Activated naive CD8-positive, alpha-beta T cell treated with anti-CD3 and anti-CD28 coated beads for 36 hours (primary cell): Measurements from ENCODE around the gene PVR. TPM values are rescaled to one million over a fixed set of nuclear protein-coding genes. Genes with fewer than 3 reads are reported as not detected.
"Not testable (repeated sequence)": the region's sequence is repeated elsewhere in the genome, so short reads cannot be mapped to it uniquely, and the experiment has no call there.

Experiments
- DNase-seq: peaks from one replicate; pipeline ENCODE4 v3.0.0; 2021
- H3K27ac Mint-ChIP-seq: one replicate; pipeline ENCODE4 v1.8.0; 2022; ENCODE audit warnings: mild to moderate bottlenecking, moderate library complexity, mixed read lengths
- H3K27me3 Mint-ChIP-seq: one replicate; pipeline ENCODE4 v1.8.0; 2022; ENCODE audit warnings: mild to moderate bottlenecking, mixed read lengths
- H3K36me3 Mint-ChIP-seq: one replicate; pipeline ENCODE4 v1.8.0; 2021; ENCODE audit warnings: mild to moderate bottlenecking, mixed read lengths
- H3K4me1 Mint-ChIP-seq: one replicate; pipeline ENCODE4 v1.8.0; 2021; ENCODE audit warnings: mixed read lengths
- H3K4me3 Mint-ChIP-seq: one replicate; pipeline ENCODE4 v1.8.0; 2022; ENCODE audit warnings: mild to moderate bottlenecking, moderate library complexity, mixed read lengths
- H3K9me3 Mint-ChIP-seq: one replicate; pipeline ENCODE4 v1.8.0; 2022; ENCODE audit warnings: mixed read lengths
- total RNA-seq, 2 experiments: library from RNA; stranded (reverse); gene quantifications; one replicate each; pipeline ENCODE4 v1.2.3, GENCODE V29; 2021

The PVR gene
- total RNA-seq, 2 experiments from 2014 or later: 14.5 TPM

DNA sequence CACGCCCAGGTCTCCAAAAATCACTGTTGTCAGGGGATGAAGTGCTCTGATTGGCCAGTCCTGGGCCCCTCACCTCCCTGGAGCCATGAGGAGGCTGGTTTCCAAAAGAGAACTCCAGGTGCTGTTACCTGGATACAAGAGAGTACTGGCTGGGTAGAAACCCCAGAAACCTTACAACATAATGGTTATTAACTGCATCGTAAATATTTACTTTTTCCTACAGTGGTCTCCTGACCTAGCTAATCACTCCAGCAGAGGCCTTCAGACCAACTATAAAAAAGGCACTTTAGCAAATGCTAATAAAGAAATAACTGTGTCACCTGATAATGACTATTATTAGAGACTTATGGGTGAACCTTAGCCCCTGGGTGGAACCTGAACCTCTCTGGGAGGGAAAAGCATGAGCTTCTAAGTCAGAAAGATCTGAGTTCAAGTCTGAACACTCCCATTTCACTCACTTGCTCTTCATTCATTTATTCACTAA lies 31.9 kb upstream of the PVR start:
- no peak overlapping the region for H3K4me3 Mint-ChIP-seq
- peaks cover 1% of the 10 kb centered on the region for H3K9me3 Mint-ChIP-seq
- no peak for DNase-seq
- no peaks in the 10 kb centered on the region for H3K27me3 Mint-ChIP-seq
- H3K27ac Mint-ChIP-seq: no peak overlapping the region
- H3K4me1 Mint-ChIP-seq: peaks cover 15% of the 10 kb centered on the region
- H3K36me3 Mint-ChIP-seq: no peaks in the 10 kb centered on the region

GRCh38 chr19:44613295-44614178 lies 30.2 kb upstream of the PVR start, which contains the start of gene IGSF23:
TSS of gene IGSF23 (plus strand) at chr19:44613563. CDS start at chr19:44613646, 83 bp downstream.
- Mint-ChIP-seq H3K4me3 (no peak within 1 kb of the TSS), H3K9me3 (no peaks in the 10 kb centered on the region), H3K27me3 (no peaks in the 10 kb centered on the region), H3K27ac (no peak within 1 kb of the TSS), H3K4me1 (peaks cover 2% of the 10 kb centered on the region), H3K36me3 (no peaks in the 10 kb centered on the region)
- DNase-seq: no peak

- no peaks in the 10 kb centered on the region for H3K9me3 Mint-ChIP-seq
- H3K27ac Mint-ChIP-seq: no peak overlapping the region
- H3K27me3 Mint-ChIP-seq: no peaks in the 10 kb centered on the region
- no peak for DNase-seq
- H3K36me3 Mint-ChIP-seq: no peaks in the 10 kb centered on the region
- H3K4me3 Mint-ChIP-seq: no peak overlapping the region
- H3K4me1 Mint-ChIP-seq: no peaks in the 10 kb centered on the region
Observed at GRCh38 chr19:44614313-44614712, 29.4 kb upstream of the PVR start.

- Mint-ChIP-seq H3K4me3 (no peak overlapping the region), H3K4me1 (no peaks in the 10 kb centered on the region), H3K27me3 (no peaks in the 10 kb centered on the region), H3K9me3 (no peaks in the 10 kb centered on the region), H3K36me3 (no peaks in the 10 kb centered on the region), H3K27ac (no peak overlapping the region)
- no peak for DNase-seq
Observed at GRCh38 chr19:44615863-44616247, 27.9 kb upstream of the PVR start.

DNA sequence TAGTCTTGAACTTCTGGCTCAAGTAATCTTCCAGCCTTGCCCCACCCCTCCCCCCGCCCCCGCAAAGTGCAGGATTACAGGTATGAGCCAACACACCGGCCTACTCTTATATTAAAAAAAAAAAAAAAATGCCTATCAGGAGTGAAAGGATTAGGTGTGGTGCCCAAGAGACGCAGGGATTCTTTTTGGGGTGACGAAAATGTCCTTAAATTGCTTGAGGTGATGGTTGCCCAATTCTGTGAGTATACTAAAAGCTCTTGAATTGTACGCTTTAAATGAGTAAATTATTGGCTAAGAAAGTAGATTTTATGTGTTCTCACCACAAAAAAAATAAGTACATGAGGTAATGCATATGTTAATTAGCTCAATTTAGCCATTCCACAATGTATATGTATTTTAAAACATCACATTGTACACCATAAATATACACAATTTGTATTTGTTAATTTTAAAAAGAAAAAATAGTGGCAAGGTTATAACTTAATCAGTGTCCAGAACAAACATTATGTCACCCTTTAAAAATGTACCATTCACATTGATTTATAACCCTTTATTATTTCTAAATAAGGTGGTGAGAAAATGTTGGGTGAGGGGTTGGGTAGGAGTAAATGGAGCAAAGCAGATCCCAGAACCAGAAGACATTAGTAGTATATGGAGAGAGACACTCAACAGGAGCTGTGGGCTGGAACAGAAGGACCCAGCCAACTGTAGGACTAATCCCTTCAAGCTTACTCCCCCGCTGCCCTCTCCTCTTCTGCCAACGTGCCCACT lies 26.4 kb upstream of the PVR start:
- Mint-ChIP-seq H3K4me3 (no peak overlapping the region), H3K27ac (no peak overlapping the region), H3K36me3 (no peaks in the 10 kb centered on the region), H3K9me3 (no peaks in the 10 kb centered on the region), H3K27me3 (no peaks in the 10 kb centered on the region), H3K4me1 (no peaks in the 10 kb centered on the region)
- no peak for DNase-seq

- Mint-ChIP-seq H3K4me1 (no peaks in the 10 kb centered on the region), H3K27ac (no peak overlapping the region), H3K36me3 (no peaks in the 10 kb centered on the region), H3K27me3 (no peaks in the 10 kb centered on the region), H3K4me3 (no peak overlapping the region), H3K9me3 (no peaks in the 10 kb centered on the region)
- DNase-seq: no peak
Observed at GRCh38 chr19:44618640-44619357, 24.9 kb upstream of the PVR start.

- no peaks in the 10 kb centered on the region for H3K4me1 Mint-ChIP-seq
- no peaks in the 10 kb centered on the region for H3K27me3 Mint-ChIP-seq
- no peaks in the 10 kb centered on the region for H3K9me3 Mint-ChIP-seq
- DNase-seq: no peak
- no peak overlapping the region for H3K27ac Mint-ChIP-seq
- H3K36me3 Mint-ChIP-seq: no peaks in the 10 kb centered on the region
- no peak overlapping the region for H3K4me3 Mint-ChIP-seq
Observed at GRCh38 chr19:44620667-44621066, 23.0 kb upstream of the PVR start.

- DNase-seq: no peak
- Mint-ChIP-seq H3K36me3 (no peaks in the 10 kb centered on the region), H3K4me1 (no peaks in the 10 kb centered on the region), H3K27ac (no peak overlapping the region), H3K4me3 (no peak overlapping the region), H3K9me3 (no peaks in the 10 kb centered on the region), H3K27me3 (peaks cover 4% of the 10 kb centered on the region)
Observed at GRCh38 chr19:44621367-44621766, 22.3 kb upstream of the PVR start.

DNA sequence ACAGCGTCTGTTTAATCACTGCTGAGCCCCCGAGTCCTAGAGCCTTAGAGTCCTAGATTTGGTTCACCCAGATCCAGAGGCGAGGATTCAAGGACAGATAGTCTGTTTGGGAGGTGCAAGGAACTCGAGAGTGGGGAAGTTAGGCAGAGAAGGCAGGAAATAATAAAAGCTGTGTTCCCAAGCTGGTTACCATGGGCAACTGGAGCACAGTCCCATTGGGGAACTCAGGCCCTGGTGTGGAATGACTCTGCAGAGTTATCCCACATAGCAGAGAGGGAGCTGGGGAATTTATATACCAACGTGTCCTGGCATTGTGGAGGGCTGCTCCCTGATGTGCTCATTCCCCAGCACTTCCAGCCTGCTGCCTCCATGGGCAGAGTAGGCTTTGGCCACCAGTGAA lies 20.6 kb upstream of the PVR start:
- DNase-seq: no peak
- Mint-ChIP-seq H3K27me3 (peaks cover 4% of the 10 kb centered on the region), H3K4me3 (no peak overlapping the region), H3K36me3 (no peaks in the 10 kb centered on the region), H3K9me3 (no peaks in the 10 kb centered on the region), H3K4me1 (no peaks in the 10 kb centered on the region), H3K27ac (no peak overlapping the region)

DNA sequence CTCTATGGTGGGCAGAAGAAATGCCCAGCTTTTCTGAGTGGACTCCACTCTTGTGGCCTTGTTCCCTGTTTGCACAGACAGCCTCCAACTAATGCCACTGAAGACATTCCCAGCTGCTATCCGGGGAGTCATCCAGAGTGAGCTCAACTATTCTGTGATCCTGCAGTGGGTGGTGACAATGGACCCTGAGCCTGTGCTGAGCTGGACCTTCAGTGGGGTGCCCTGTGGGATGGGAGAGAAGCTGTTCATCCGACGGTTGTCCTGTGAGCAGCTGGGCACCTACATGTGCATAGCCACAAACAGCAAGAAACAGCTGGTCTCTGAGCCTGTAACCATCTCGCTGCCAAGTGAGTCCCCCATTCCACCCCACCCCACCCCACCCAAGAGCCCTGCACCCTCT lies 20.1 kb upstream of the PVR start:
- DNase-seq: no peak
- Mint-ChIP-seq H3K9me3 (no peaks in the 10 kb centered on the region), H3K4me3 (no peak overlapping the region), H3K36me3 (no peaks in the 10 kb centered on the region), H3K27me3 (peaks cover 4% of the 10 kb centered on the region), H3K4me1 (no peaks in the 10 kb centered on the region), H3K27ac (no peak overlapping the region)

DNA sequence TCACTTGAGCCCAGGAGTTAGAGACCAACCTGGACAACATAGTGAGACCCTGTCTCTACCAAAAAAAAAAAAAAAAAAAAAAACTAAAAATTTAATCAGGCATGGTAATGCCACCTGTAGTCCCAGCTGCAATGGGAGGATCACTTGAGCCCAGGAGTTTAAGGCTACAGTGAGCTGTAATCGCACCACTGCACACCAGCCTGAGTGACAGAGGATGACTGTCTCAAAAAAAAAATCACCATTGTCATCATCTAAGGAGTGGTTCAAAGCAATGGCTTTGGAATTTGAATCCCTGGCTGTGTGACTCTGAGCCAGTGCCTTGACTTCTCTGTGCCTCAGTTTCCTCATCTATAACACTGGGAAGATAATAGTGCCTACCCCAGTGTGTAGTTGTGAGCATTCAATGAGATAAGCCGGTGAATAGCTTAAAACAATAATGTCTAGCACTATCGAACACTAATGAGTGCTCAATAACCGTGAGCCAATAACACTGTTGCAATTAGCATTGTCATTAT lies 18.8 kb upstream of the PVR start:
- no peak for DNase-seq
- no peak overlapping the region for H3K4me3 Mint-ChIP-seq
- H3K27ac Mint-ChIP-seq: no peak overlapping the region
- peaks cover 4% of the 10 kb centered on the region for H3K27me3 Mint-ChIP-seq
- H3K36me3 Mint-ChIP-seq: peaks cover 2% of the 10 kb centered on the region
- H3K4me1 Mint-ChIP-seq: no peaks in the 10 kb centered on the region
- no peaks in the 10 kb centered on the region for H3K9me3 Mint-ChIP-seq

GRCh38 chr19:44625637-44626036 lies 18.1 kb upstream of the PVR start:
- not testable (repeated sequence) for H3K36me3 Mint-ChIP-seq, DNase-seq, H3K27ac Mint-ChIP-seq, H3K4me1 Mint-ChIP-seq, H3K27me3 Mint-ChIP-seq, H3K4me3 Mint-ChIP-seq, H3K9me3 Mint-ChIP-seq

GRCh38 chr19:44626048-44626624 lies 17.6 kb upstream of the PVR start:
- Mint-ChIP-seq H3K27me3 (peaks cover 4% of the 10 kb centered on the region), H3K27ac (no peak overlapping the region), H3K9me3 (no peaks in the 10 kb centered on the region), H3K4me3 (no peak overlapping the region), H3K4me1 (no peaks in the 10 kb centered on the region), H3K36me3 (peaks cover 2% of the 10 kb centered on the region)
- no peak for DNase-seq

DNA sequence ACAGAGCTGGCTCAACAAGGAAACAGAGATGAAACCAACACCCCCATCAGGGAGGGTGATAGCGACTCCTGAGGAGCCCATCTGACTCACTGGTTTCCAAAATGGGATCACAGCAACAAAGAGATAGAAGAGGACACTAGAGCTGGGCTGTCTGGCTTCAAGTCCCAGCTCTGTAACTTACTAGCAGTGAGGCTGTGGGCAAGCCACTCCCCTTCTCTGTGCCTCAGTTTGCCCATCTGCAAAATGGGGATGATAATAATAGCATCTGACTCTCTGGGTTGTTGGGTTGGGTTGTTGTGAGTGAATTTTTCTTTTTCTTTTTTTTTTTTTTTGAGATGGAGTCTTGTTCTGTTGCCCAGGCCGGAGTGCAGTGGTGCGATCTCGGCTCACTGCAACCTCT lies 16.1 kb upstream of the PVR start:
- Mint-ChIP-seq H3K4me3 (no peak overlapping the region), H3K9me3 (no peaks in the 10 kb centered on the region), H3K27ac (no peak overlapping the region), H3K27me3 (peaks cover 4% of the 10 kb centered on the region), H3K4me1 (no peaks in the 10 kb centered on the region), H3K36me3 (peaks cover 2% of the 10 kb centered on the region)
- no peak for DNase-seq
